Measurements from ENCODE around the gene FIZ1.

The FIZ1 gene

GRCh38 chr19:55635856-55636440 lies 36.6 kb upstream of the FIZ1 start:
- FAIRE-seq = no peak

- FAIRE-seq = no peak
Measured at GRCh38 chr19:55635334-55635717, 36.0 kb upstream of the FIZ1 start.

GRCh38 chr19:55633861-55634260 lies 34.5 kb upstream of the FIZ1 start:
- FAIRE-seq = no peak

- peak; percentile 6 for FAIRE-seq
Measured at GRCh38 chr19:55632463-55632834, 33.1 kb upstream of the FIZ1 start.

GRCh38 chr19:55626350-55626749 lies 27.0 kb upstream of the FIZ1 start:
- no peak for FAIRE-seq

GRCh38 chr19:55625004-55625326 lies 25.6 kb upstream of the FIZ1 start:
- FAIRE-seq = no peak

GRCh38 chr19:55624109-55625003 lies 25.0 kb upstream of the FIZ1 start, which contains the start of gene ZNF784:
ZNF784 (minus strand) TSS chr19:55624566; CDS start chr19:55624561, 5 bp downstream.
- FAIRE-seq = no peak

- FAIRE-seq = no peak
Measured at GRCh38 chr19:55623561-55623960, 24.2 kb upstream of the FIZ1 start.

- FAIRE-seq = no peak
Measured at GRCh38 chr19:55623130-55623529, 23.8 kb upstream of the FIZ1 start.

- no peak for FAIRE-seq
Measured at GRCh38 chr19:55622242-55622969, 23.1 kb upstream of the FIZ1 start.

GRCh38 chr19:55621673-55622231 lies 22.4 kb upstream of the FIZ1 start:
- FAIRE-seq = no peak

GRCh38 chr19:55621205-55621672 lies 21.9 kb upstream of the FIZ1 start:
- no peak for FAIRE-seq

- no peak for FAIRE-seq
Measured at GRCh38 chr19:55620410-55621204, 21.3 kb upstream of the FIZ1 start.

- FAIRE-seq = no peak
Measured at GRCh38 chr19:55619286-55619685, 20.0 kb upstream of the FIZ1 start.

GRCh38 chr19:55618426-55618825 lies 19.1 kb upstream of the FIZ1 start:
- FAIRE-seq = no peak

- FAIRE-seq = no peak
Measured at GRCh38 chr19:55617426-55617825, 18.1 kb upstream of the FIZ1 start.

GRCh38 chr19:55616395-55616875 lies 17.1 kb upstream of the FIZ1 start:
- no peak for FAIRE-seq

- no peak for FAIRE-seq
Measured at GRCh38 chr19:55615543-55616394, 16.5 kb upstream of the FIZ1 start.

- no peak for FAIRE-seq
Measured at GRCh38 chr19:55614711-55615542, 15.6 kb upstream of the FIZ1 start.

- FAIRE-seq = no peak
Measured at GRCh38 chr19:55613930-55614710, 14.8 kb upstream of the FIZ1 start.
